ENCODE results near the gene PRKCQ. TPM values are rescaled to one million over a fixed set of nuclear protein-coding genes. Genes with fewer than 3 reads are reported as not detected.

Gene PRKCQ
- total RNA-seq, 6 experiments from 2014 or later, result not detected

DNA sequence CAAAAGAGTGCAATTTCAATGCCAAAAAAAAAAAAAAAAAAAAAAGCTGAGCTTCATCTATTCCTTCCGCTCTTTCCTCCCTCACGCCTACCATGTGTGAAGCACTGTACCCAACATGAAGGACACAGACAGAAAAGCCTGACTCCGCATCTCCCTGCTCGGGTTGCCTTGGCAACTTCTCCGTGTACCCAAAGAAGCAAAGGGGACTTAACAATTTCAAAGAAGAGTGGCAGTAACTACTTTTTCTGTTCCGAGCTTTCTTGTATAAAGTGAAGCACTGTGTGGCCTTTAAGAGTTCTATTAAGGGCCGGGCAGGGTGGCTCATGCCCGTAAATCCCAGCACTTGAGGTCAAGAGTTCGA lies 177.7 kb downstream of the PRKCQ start:
- Mint-ChIP-seq H3K4me1 (ENCODE audit: low read depth) (peaks cover 47% of the 10 kb centered on the region), H3K9me3 (no peaks in the 10 kb centered on the region), H3K36me3 (ENCODE audit: low read depth) (no peaks in the 10 kb centered on the region), H3K27ac (no peak overlapping the region), H3K27me3 (ENCODE audit: insufficient read depth) (peaks cover 9% of the 10 kb centered on the region), H3K4me3 (no peak overlapping the region)
- TF ChIP-seq, protein P1, sequence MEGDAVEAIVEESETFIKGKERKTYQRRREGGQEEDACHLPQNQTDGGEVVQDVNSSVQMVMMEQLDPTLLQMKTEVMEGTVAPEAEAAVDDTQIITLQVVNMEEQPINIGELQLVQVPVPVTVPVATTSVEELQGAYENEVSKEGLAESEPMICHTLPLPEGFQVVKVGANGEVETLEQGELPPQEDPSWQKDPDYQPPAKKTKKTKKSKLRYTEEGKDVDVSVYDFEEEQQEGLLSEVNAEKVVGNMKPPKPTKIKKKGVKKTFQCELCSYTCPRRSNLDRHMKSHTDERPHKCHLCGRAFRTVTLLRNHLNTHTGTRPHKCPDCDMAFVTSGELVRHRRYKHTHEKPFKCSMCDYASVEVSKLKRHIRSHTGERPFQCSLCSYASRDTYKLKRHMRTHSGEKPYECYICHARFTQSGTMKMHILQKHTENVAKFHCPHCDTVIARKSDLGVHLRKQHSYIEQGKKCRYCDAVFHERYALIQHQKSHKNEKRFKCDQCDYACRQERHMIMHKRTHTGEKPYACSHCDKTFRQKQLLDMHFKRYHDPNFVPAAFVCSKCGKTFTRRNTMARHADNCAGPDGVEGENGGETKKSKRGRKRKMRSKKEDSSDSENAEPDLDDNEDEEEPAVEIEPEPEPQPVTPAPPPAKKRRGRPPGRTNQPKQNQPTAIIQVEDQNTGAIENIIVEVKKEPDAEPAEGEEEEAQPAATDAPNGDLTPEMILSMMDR (IDR thresholded peaks at IDR 0.05), result no peak
- DNase-seq, result no peak

- DNase-seq, result peak; percentile 91
- TF ChIP-seq, protein P1 (IDR thresholded peaks at IDR 0.05), result peak; percentile 82
- peaks cover 7% of the 10 kb centered on the region for H3K27me3 Mint-ChIP-seq (ENCODE audit: insufficient read depth)
- peak overlapping the region; percentile 88 for H3K4me3 Mint-ChIP-seq
- no peaks in the 10 kb centered on the region for H3K36me3 Mint-ChIP-seq (ENCODE audit: low read depth)
- peak overlapping the region; percentile 89 for H3K27ac Mint-ChIP-seq
- no peaks in the 10 kb centered on the region for H3K9me3 Mint-ChIP-seq
- H3K4me1 Mint-ChIP-seq (ENCODE audit: low read depth), result peaks cover 53% of the 10 kb centered on the region
Observed at GRCh38 chr10:6401558-6402348, 178.3 kb downstream of the PRKCQ start.

GRCh38 chr10:6400821-6401465 lies 179.1 kb downstream of the PRKCQ start:
- Mint-ChIP-seq H3K27me3 (ENCODE audit: insufficient read depth) (peaks cover 7% of the 10 kb centered on the region), H3K36me3 (ENCODE audit: low read depth) (no peaks in the 10 kb centered on the region), H3K9me3 (no peaks in the 10 kb centered on the region), H3K4me3 (no peak overlapping the region; the same call in 1 of the 2 replicates), H3K27ac (peak overlapping the region; percentile 89), H3K4me1 (ENCODE audit: low read depth) (peaks cover 61% of the 10 kb centered on the region)
- TF ChIP-seq, protein P1 (IDR thresholded peaks at IDR 0.05), result no peak
- no peak for DNase-seq

DNA sequence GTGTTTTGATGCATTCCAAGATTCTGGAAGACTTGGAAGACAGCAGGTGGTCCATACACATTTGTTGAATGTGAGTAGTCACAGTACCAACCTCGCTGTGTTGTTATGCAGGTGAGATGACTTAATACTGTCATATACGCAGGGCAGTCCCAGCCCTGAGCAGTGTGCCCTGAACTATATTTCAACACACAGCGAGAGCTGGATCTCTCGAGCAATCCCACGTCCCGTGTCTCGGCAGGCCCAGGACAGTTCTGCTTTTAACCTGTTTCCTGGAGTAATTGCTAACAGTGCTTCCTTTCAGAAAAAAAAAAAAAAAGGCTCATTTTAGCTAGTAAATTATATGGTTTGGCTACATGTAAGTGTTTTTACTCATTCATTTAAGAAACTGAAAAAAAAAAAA lies 179.7 kb downstream of the PRKCQ start:
- Mint-ChIP-seq H3K4me3 (no peak overlapping the region), H3K27ac (no peak overlapping the region), H3K36me3 (ENCODE audit: low read depth) (no peaks in the 10 kb centered on the region), H3K4me1 (ENCODE audit: low read depth) (peaks cover 61% of the 10 kb centered on the region), H3K27me3 (ENCODE audit: insufficient read depth) (peaks cover 7% of the 10 kb centered on the region), H3K9me3 (no peaks in the 10 kb centered on the region)
- DNase-seq, result no peak
- TF ChIP-seq, protein P1 (IDR thresholded peaks at IDR 0.05), result no peak

- Mint-ChIP-seq H3K4me3 (no peak overlapping the region), H3K27ac (peak overlapping the region; percentile 64; the same call in 1 of the 2 replicates), H3K9me3 (no peaks in the 10 kb centered on the region), H3K27me3 (ENCODE audit: insufficient read depth) (peaks cover 3% of the 10 kb centered on the region), H3K4me1 (ENCODE audit: low read depth) (peaks cover 61% of the 10 kb centered on the region), H3K36me3 (ENCODE audit: low read depth) (no peaks in the 10 kb centered on the region)
- TF ChIP-seq, protein P1 (IDR thresholded peaks at IDR 0.05), result no peak
- DNase-seq, result no peak
Observed at GRCh38 chr10:6399879-6400278, 180.2 kb downstream of the PRKCQ start.
